H1 (cell line): Measurements from ENCODE around the gene FAM204A. TPM values are rescaled to one million over a fixed set of nuclear protein-coding genes. Genes with fewer than 3 reads are reported as not detected.

ENCODE experiments used
- CTCF ChIA-PET: fragments of 300-600 bp; sonication (Branson Sonifier 250); formaldehyde crosslinking; loops from one replicate; lab custom pipeline; 2021; ENCODE audit not compliant: partially characterized antibody; lab: Charles Lee
- POLR2A ChIA-PET: fragments of 300-600 bp; sonication (Branson Sonifier 250); formaldehyde crosslinking; loops from one replicate; lab custom pipeline; 2021; ENCODE audit warnings: inconsistent platforms; ENCODE audit not compliant: partially characterized antibody; lab: Charles Lee
- DNase-seq, 2 experiments: peaks; one replicate each; pipeline versions ENCODE4 v3.0.0 to v3.0.0-alpha.2; 2010 to 2022; ENCODE audit warnings: low spot score in 2 of 2, low read depth in 1 of 2, mixed read lengths in 1 of 2
- FAIRE-seq: peaks from 2 replicates; lab custom pipeline; 2011; peaks lifted over from hg19 to GRCh38; lab: Jason Lieb, UNC
- H2AFZ ChIP-seq: 2 replicates; pipeline ENCODE4 v1.8.1; 2012; ENCODE audit warnings: low read length, inconsistent platforms
- H2AK5ac ChIP-seq: 2 replicates; pipeline ENCODE4 v1.6.1; 2013; ENCODE audit warnings: low read depth, low read length
- H2BK120ac ChIP-seq: replicated peaks from 2 replicates; pipeline ENCODE3; 2013; ENCODE audit warnings: low read depth, low read length, inconsistent platforms
- H2BK12ac ChIP-seq: 2 replicates; pipeline ENCODE4 v1.6.1; 2013; ENCODE audit warnings: low read depth, low read length
- H2BK15ac ChIP-seq: 2 replicates; pipeline ENCODE4 v1.6.1; 2013; ENCODE audit warnings: low read length
- H2BK20ac ChIP-seq: 2 replicates; pipeline ENCODE4 v1.6.1; 2013; ENCODE audit warnings: low read length
- H2BK5ac ChIP-seq: 2 replicates; pipeline ENCODE4 v1.6.1; 2013; ENCODE audit warnings: low read depth, low read length
- H3K14ac ChIP-seq: 2 replicates; pipeline ENCODE4 v1.6.1; 2013; ENCODE audit warnings: inconsistent platforms; ENCODE audit not compliant: insufficient read length
- H3K18ac ChIP-seq: 2 replicates; pipeline ENCODE4 v1.6.1; 2013; ENCODE audit warnings: low read length; ENCODE audit errors: extremely low read depth
- H3K23ac ChIP-seq: 2 replicates; pipeline ENCODE4 v1.6.1; 2013; ENCODE audit warnings: inconsistent platforms; ENCODE audit not compliant: insufficient read length
- H3K23me2 ChIP-seq: 2 replicates; pipeline ENCODE4 v1.6.1; 2013; ENCODE audit warnings: low read depth, low read length
- H3K27ac ChIP-seq: 2 replicates; pipeline ENCODE4 v1.6.1; 2011; ENCODE audit warnings: low read depth, low read length, inconsistent platforms
- H3K27me3 ChIP-seq, 4 experiments: replicated peaks in 1 of 4; 1 replicate in 1 of 4; 2 replicates in 3 of 4; pipeline versions ENCODE4 v1.6.1 to v1.8.1; 2011 to 2013; ENCODE audit warnings: low read length in 3 of 4, mild to moderate bottlenecking in 3 of 4, inconsistent platforms in 2 of 4, mixed read lengths in 2 of 4, moderate library complexity in 1 of 4; ENCODE audit not compliant: control insufficient read depth in 3 of 4, insufficient read depth in 3 of 4; ENCODE audit errors: extremely low read depth in 1 of 4
- H3K36me3 ChIP-seq, 4 experiments: 2 replicates each; pipeline versions ENCODE4 v1.6.1 to v1.8.1; 2011 to 2013; ENCODE audit warnings: mild to moderate bottlenecking in 4 of 4, low read length in 3 of 4, moderate library complexity in 2 of 4, control low read depth in 1 of 4, inconsistent platforms in 1 of 4; ENCODE audit not compliant: insufficient read depth in 4 of 4, control insufficient read depth in 2 of 4
- H3K4ac ChIP-seq: replicated peaks from 2 replicates; pipeline ENCODE3; 2013; ENCODE audit warnings: low read length, low read depth, mixed read lengths, inconsistent platforms; ENCODE audit not compliant: insufficient read length
- H3K4me1 ChIP-seq, 4 experiments: replicated peaks in 1 of 4; 1 replicate in 1 of 4; 2 replicates in 3 of 4; pipeline versions ENCODE4 v1.6.1 to v1.8.1; 2011 to 2013; ENCODE audit warnings: low read length in 3 of 4, inconsistent platforms in 2 of 4, mixed read lengths in 1 of 4; ENCODE audit not compliant: insufficient read depth in 4 of 4, control insufficient read depth in 3 of 4
- H3K4me2 ChIP-seq, 2 experiments: 2 replicates each; pipeline versions ENCODE4 v1.6.1 to v1.8.1; 2011 to 2013; ENCODE audit warnings: low read depth in 2 of 2, low read length in 2 of 2, control low read depth in 1 of 2, inconsistent platforms in 1 of 2, mild to moderate bottlenecking in 1 of 2; ENCODE audit not compliant: insufficient read depth in 1 of 2
- H3K4me3 ChIP-seq, 4 experiments: fragments of 200-600, 300-600 bp in 1 of 4; sonication (generic), shearing (Covaris generic), sonication (Bioruptor Twin) in 1 of 4; 2 replicates each; pipeline versions ENCODE4 v1.5.1 to v1.8.1; 2011 to 2016; ENCODE audit warnings: low read length in 4 of 4, low read depth in 3 of 4, control low read depth in 2 of 4, inconsistent platforms in 2 of 4, mild to moderate bottlenecking in 2 of 4, mixed read lengths in 1 of 4, moderate library complexity in 1 of 4; ENCODE audit not compliant: insufficient read depth in 2 of 4; ENCODE audit errors: extremely low read depth in 1 of 4
- H3K56ac ChIP-seq: replicated peaks from 2 replicates; pipeline ENCODE3; 2013; ENCODE audit warnings: low read depth, mild to moderate bottlenecking, mixed read lengths, low read length, inconsistent platforms; ENCODE audit not compliant: insufficient read length
- H3K79me1 ChIP-seq: 2 replicates; pipeline ENCODE4 v1.6.1; 2013; ENCODE audit warnings: low read depth, low read length, control low read depth
- H3K79me2 ChIP-seq, 2 experiments: 2 replicates each; pipeline versions ENCODE4 v1.6.1 to v1.8.1; 2012 to 2013; ENCODE audit warnings: low read length in 2 of 2, mild to moderate bottlenecking in 2 of 2, inconsistent platforms in 1 of 2; ENCODE audit not compliant: insufficient read depth in 2 of 2, control insufficient read depth in 1 of 2
- H3K9ac ChIP-seq, 4 experiments: replicated peaks in 1 of 4; 1 replicate in 1 of 4; 2 replicates in 3 of 4; pipeline versions ENCODE4 v1.6.1 to v1.8.1; 2011 to 2013; ENCODE audit warnings: low read depth in 3 of 4, low read length in 3 of 4, control low read depth in 2 of 4, mild to moderate bottlenecking in 2 of 4, moderate library complexity in 2 of 4, inconsistent platforms in 1 of 4; ENCODE audit errors: extremely low read depth in 1 of 4
- H3K9me3 ChIP-seq, 2 experiments: 2 replicates each; pipeline versions ENCODE4 v1.6.1 to v1.8.1; 2012 to 2013; ENCODE audit warnings: mild to moderate bottlenecking in 2 of 2, moderate library complexity in 2 of 2, control low read depth in 1 of 2, inconsistent platforms in 1 of 2, low read depth in 1 of 2, low read length in 1 of 2, mixed read lengths in 1 of 2; ENCODE audit not compliant: insufficient read depth in 2 of 2
- H4K20me1 ChIP-seq, 2 experiments: replicated peaks in 1 of 2; 2 replicates each; pipeline versions ENCODE3 to v1.8.1; 2011 to 2013; ENCODE audit warnings: inconsistent platforms in 2 of 2, low read length in 2 of 2, mild to moderate bottlenecking in 1 of 2; ENCODE audit not compliant: insufficient read depth in 2 of 2, control insufficient read depth in 1 of 2
- H4K5ac ChIP-seq: 2 replicates; pipeline ENCODE4 v1.6.1; 2013; ENCODE audit warnings: low read length, low read depth, mixed read lengths, inconsistent platforms; ENCODE audit not compliant: insufficient read length
- H4K8ac ChIP-seq: 2 replicates; pipeline ENCODE4 v1.8.0; 2013; ENCODE audit warnings: mild to moderate bottlenecking, moderate library complexity, low read length, inconsistent platforms; ENCODE audit not compliant: insufficient read depth; ENCODE audit errors: extremely low read depth
- H4K91ac ChIP-seq: replicated peaks from 2 replicates; pipeline ENCODE3; 2013; ENCODE audit warnings: low read length, mixed read lengths, inconsistent platforms; ENCODE audit not compliant: insufficient read length
- CREB1 ChIP-seq: IDR thresholded peaks from 2 replicates; pipeline ENCODE4 v1.6.1; 2012; ENCODE audit warnings: inconsistent platforms
- CTCF ChIP-seq, 3 experiments: IDR thresholded peaks; 1 replicate in 2 of 3; 2 replicates in 1 of 3; pipeline versions ENCODE4 v1.5.1 to v1.6.1; 2011; ENCODE audit warnings: low read length in 3 of 3, mild to moderate bottlenecking in 3 of 3, inconsistent platforms in 2 of 3, low read depth in 1 of 3, moderate library complexity in 1 of 3; ENCODE audit not compliant: insufficient read depth in 1 of 3; ENCODE audit errors: control extremely low read depth in 1 of 3
- FOSL1 ChIP-seq: IDR thresholded peaks from 2 replicates; pipeline ENCODE4 v1.6.1; 2011; ENCODE audit warnings: mild to moderate bottlenecking, low read depth, low read length, moderate library complexity; ENCODE audit not compliant: insufficient read depth
- MAFK ChIP-seq: IDR thresholded peaks from 2 replicates; pipeline ENCODE4 v1.6.1; 2012; ENCODE audit warnings: low read depth, mild to moderate bottlenecking, improper control_type of control experiment, low read length
- POLR2AphosphoS5 ChIP-seq: IDR thresholded peaks from 2 replicates; pipeline ENCODE4 v1.6.1; 2011; ENCODE audit warnings: low read depth, low read length
- POU5F1 ChIP-seq: IDR thresholded peaks from 2 replicates; pipeline ENCODE4 v1.6.1; 2011; ENCODE audit warnings: low read depth, mild to moderate bottlenecking, low read length, moderate library complexity
- RFX5 ChIP-seq: IDR thresholded peaks from 2 replicates; pipeline ENCODE4 v1.6.1; 2011; ENCODE audit warnings: low read depth, low read length, improper control_type of control experiment, borderline replicate concordance
- RNF2 ChIP-seq: fragments of 200-900, 300-1000 bp; sonication (generic); IDR thresholded peaks from 2 replicates; pipeline ENCODE4 v1.7.1; 2016; ENCODE audit warnings: borderline replicate concordance, low read depth, mild to moderate bottlenecking, antibody characterized with exemption, low read length; ENCODE audit not compliant: poor library complexity, severe bottlenecking; ENCODE audit errors: missing control alignments
- SIN3A ChIP-seq, 2 experiments: IDR thresholded peaks in 1 of 2; conservative IDR thresholded peaks in 1 of 2; 2 replicates each; pipeline ENCODE4 v1.6.1; 2011 to 2012; ENCODE audit warnings: low read length in 2 of 2, improper control_type of control experiment in 1 of 2, low read depth in 1 of 2, mild to moderate bottlenecking in 1 of 2
- SRF ChIP-seq: IDR thresholded peaks from 2 replicates; pipeline ENCODE4 v1.6.1; 2011; ENCODE audit warnings: mild to moderate bottlenecking, low read depth, low read length, moderate library complexity
- TBP ChIP-seq: IDR thresholded peaks from 2 replicates; pipeline ENCODE4 v1.6.1; 2011; ENCODE audit warnings: low read depth, low read length, improper control_type of control experiment
- TEAD4 ChIP-seq: IDR thresholded peaks from 2 replicates; pipeline ENCODE4 v1.6.1; 2012; ENCODE audit warnings: low read depth, low read length, inconsistent platforms, mixed read lengths
- WGBS, 2 experiments: shearing (Covaris generic) in 1 of 2; methylation state at CpG; one replicate each; pipeline versions ENCODE4 v1.1.6 to v1.1.7; 2013 to 2015; ENCODE audit warnings: low lambda C conversion rate in 2 of 2, mixed read lengths in 2 of 2, inconsistent platforms in 1 of 2, low coverage in 1 of 2, missing lambda C conversion rate in 1 of 2; ENCODE audit not compliant: insufficient replicate concordance in 2 of 2, insufficient coverage in 1 of 2, insufficient read length in 1 of 2; ENCODE audit errors: extremely low coverage in 1 of 2, missing lambda C conversion rate in 1 of 2; 5-methylcytosine and 5-hydroxymethylcytosine counted together
- polyA plus RNA-seq, 7 experiments: library from polyadenylated mRNA; depleted of rRNA in 3 of 7; stranded (reverse) in 5 of 7; unstranded in 2 of 7; fragments of >200 nt in 5 of 7; fragments of 200-250 nt in 2 of 7; gene quantifications; 1 replicate in 5 of 7; 2 replicates in 1 of 7; 4 replicates in 1 of 7; pipeline versions ENCODE4 v1.2.1 to v1.2.3, GENCODE V29; 2011 to 2013; ENCODE audit warnings: missing spikeins in 2 of 7, mixed read lengths in 2 of 7
- total RNA-seq: library from RNA; stranded (reverse); fragmentation: NEBNext Ultra II Directional; extraction: Animal tissue kit (Norgen Biotek cat#: 25700); gene quantifications from 2 replicates; pipeline ENCODE4 v1.2.1, GENCODE V29; 2021

The FAM204A gene
- total and polyA plus RNA-seq, 2 of the 8 experiments (the other 6 are each of a cell fraction or from before 2014, with no cell fraction given), result 4.9 to 37.4 TPM

- Histone ChIP-seq H3K36me3 (no peaks in the 10 kb centered on the region), H3K23me2 (no peaks in the 10 kb centered on the region), H3K79me1 (no peaks in the 10 kb centered on the region), H3K79me2 (no peaks in the 10 kb centered on the region), H3K18ac (no peak overlapping the region), H3K27me3 (no peaks in the 10 kb centered on the region), H2BK5ac (no peak overlapping the region), H4K20me1 (no peaks in the 10 kb centered on the region), H4K5ac (no peak overlapping the region), H2BK20ac (no peak overlapping the region), H2AFZ (no peak overlapping the region), H4K91ac (no peak overlapping the region), H2BK12ac (no peak overlapping the region), H4K8ac (no peak overlapping the region), H3K9me3 (no peaks in the 10 kb centered on the region), H3K56ac (no peak overlapping the region), H3K4ac (no peak overlapping the region), H3K27ac (no peak overlapping the region), H3K23ac (no peak overlapping the region), H2BK15ac (no peak overlapping the region), H3K4me1 (no peaks in the 10 kb centered on the region), H3K4me3 (no peak overlapping the region), H2BK120ac (no peak overlapping the region), H3K9ac (no peak overlapping the region), H3K4me2 (no peak overlapping the region), H3K14ac (no peak overlapping the region), H2AK5ac (no peak overlapping the region)
- ChIA-PET CTCF (interaction anchor here (0.6 kb wide), 1 partner anchor 101 kb away, joined by 3 read pairs; no protein-coding TSS in a partner anchor), POLR2A (no interaction called here)
- no peak for FAIRE-seq
- DNase-seq, result no peak
- whole genome bisulfite sequencing, 2 experiments, result 84% methylated on average over 4 of the region's 4 CpGs; no CpG with 5 or more reads in 1 of the 2 experiments
- TF ChIP-seq CTCF (IDR thresholded peaks at IDR 0.05; ENCODE audit: control extremely low read depth in 1 of 3, insufficient read depth in 1 of 3, low read depth in 1 of 3, low read length in 3 of 3) (no peak), POU5F1 (no peak), SRF (no peak), MAFK (no peak), RFX5 (no peak), TEAD4 (no peak), POLR2AphosphoS5 (no peak), RNF2 (no peak), FOSL1 (no peak), SIN3A (conservative IDR thresholded peaks at IDR 0.05 in 1 of 2, IDR thresholded peaks at IDR 0.05 in 1 of 2; ENCODE audit: low read depth in 1 of 2, low read length in 2 of 2) (no peak), CREB1 (no peak), TBP (no peak)
These were observed 31.7 kb upstream of the FAM204A start for GRCh38 chr10:118373786-118374185.
